ENCODE measurements around the gene MEX3D. TPM values are rescaled to one million over a fixed set of nuclear protein-coding genes. Genes with fewer than 3 reads are reported as not detected.

MEX3D gene
- total and polyA plus RNA-seq, 2 of the 4 experiments (the other 2 are of a cell fraction): 9.1 to 9.6 TPM

- dilution Hi-C loops (cut with HindIII; ENCODE audit: low sequenced_read_pairs, unreplicated experiment): no loop called here
- peak within 1 kb of the TSS; percentile 95 for H2AFZ ChIP-seq (replicated peaks; ENCODE audit: low read length, poor library complexity)
- peak within 1 kb of the TSS; percentile 74 for H3K23ac ChIP-seq (ENCODE audit: low read depth, low read length)
- peaks cover 29% of the 10 kb centered on the region for H4K20me1 ChIP-seq (ENCODE audit: insufficient read depth, low read length)
- H3K4ac ChIP-seq (ENCODE audit: low read depth, low read length): peak within 1 kb of the TSS; percentile 80
- ChIA-PET CTCF (no interaction called here), POLR2A (ENCODE audit: unreplicated experiment) (no interaction called here)
- no peak within 1 kb of the TSS for H2BK15ac ChIP-seq (ENCODE audit: low read depth, low read length)
- WGBS, 2 experiments (ENCODE audit: extremely low coverage in 2 of 2, insufficient read length in 1 of 2): 1% methylated on average over 28 of the region's 79 CpGs; no CpG with 5 or more reads in 1 of the 2 experiments
- H4K91ac ChIP-seq (ENCODE audit: insufficient read depth, low read depth, low read length): peak within 1 kb of the TSS; percentile 70
- ATAC-seq (ENCODE audit: low read depth) (peak; percentile 90), DNase-seq (peak; percentile 96)
- peak within 1 kb of the TSS; percentile 95 for H3K14ac ChIP-seq (replicated peaks; ENCODE audit: low read depth, low read length)
- peak within 1 kb of the TSS; percentile 82 for H2BK5ac ChIP-seq (ENCODE audit: low read depth, low read length, poor library complexity, severe bottlenecking)
- H3K27ac ChIP-seq (ENCODE audit: insufficient read depth, low read length): peak within 1 kb of the TSS; percentile 89
- H3K79me1 ChIP-seq (ENCODE audit: low read depth in 1 of 2, low read length in 2 of 2): peaks cover 6 to 37% of the 10 kb centered on the region in 2 experiments; a peak in 3 of 4 replicates
- peak within 1 kb of the TSS; percentile 62 for H4K5ac ChIP-seq (ENCODE audit: low read depth, low read length)
- H3K36me3 ChIP-seq (ENCODE audit: control insufficient read depth, insufficient read depth, low read length): peaks cover 11% of the 10 kb centered on the region
- peak within 1 kb of the TSS; percentile 21; the same call in 1 of the 2 replicates for H2BK120ac ChIP-seq (ENCODE audit: low read depth, low read length)
- no peaks in the 10 kb centered on the region for H3K9me3 ChIP-seq (ENCODE audit: control insufficient read depth, insufficient read depth, low read length)
- peak within 1 kb of the TSS; percentile 82 for H3K4me3 ChIP-seq (ENCODE audit: insufficient read depth, low read depth, low read length)
- H2AK9ac ChIP-seq (replicated peaks; ENCODE audit: low read depth, low read length, poor library complexity): peak within 1 kb of the TSS; percentile 96
- BruUV-seq (replicated peaks): no TSS peak
- peak within 1 kb of the TSS; percentile 90 for H3K4me2 ChIP-seq (ENCODE audit: low read depth, low read length)
- peak within 1 kb of the TSS; percentile 88 for H2AK5ac ChIP-seq (ENCODE audit: low read depth, low read length)
- H4K8ac ChIP-seq (ENCODE audit: low read depth in 2 of 2, low read length in 2 of 2): peak within 1 kb of the TSS; percentile 78 to 89
- H3K27me3 ChIP-seq (ENCODE audit: control insufficient read depth, insufficient read depth, low read length): no peaks in the 10 kb centered on the region
- in situ Hi-C loops (cut with MboI; ENCODE audit: low sequenced_read_pairs): no loop called here
- H3K4me1 ChIP-seq (ENCODE audit: control insufficient read depth, insufficient read depth, low read length): peaks cover 2% of the 10 kb centered on the region; the same call in 1 of the 2 replicates
- 0 out of 2 replicates have a peak, but pooled peaks cover 5% of the 10 kb centered on the region for H3K9me1 ChIP-seq (ENCODE audit: insufficient read depth, low read length)
- H3K56ac ChIP-seq (ENCODE audit: extremely low read depth, insufficient read depth, low read length): peak within 1 kb of the TSS; percentile 94
- intact Hi-C loops (cut with micrococcal nuclease): loop anchor here (2.0 to 10.0 kb wide), 3 partner anchors 45 to 189 kb away; no protein-coding TSS in a partner anchor
- H2BK20ac ChIP-seq (ENCODE audit: low read depth, low read length): no peak within 1 kb of the TSS
- peak within 1 kb of the TSS; percentile 8; the same call in 1 of the 2 replicates for H3K18ac ChIP-seq (ENCODE audit: low read depth, low read length)
- H3K9ac ChIP-seq (ENCODE audit: low read depth, low read length): peak within 1 kb of the TSS; percentile 92
- TF ChIP-seq SMC3 (IDR thresholded peaks at IDR 0.05; ENCODE audit: low read depth, low read length): peak; percentile 60
- TF ChIP-seq FOS (IDR thresholded peaks at IDR 0.05; ENCODE audit: low read depth, low read length): no peak
- peak; percentile 40; the same call in 1 of the 2 replicates for TF ChIP-seq MAZ (IDR thresholded peaks at IDR 0.05; ENCODE audit: borderline replicate concordance, low read depth, low read length)
- no peak for TF ChIP-seq CEBPB (IDR thresholded peaks at IDR 0.05; ENCODE audit: low read depth, low read length)
- TF ChIP-seq MAFK (IDR thresholded peaks at IDR 0.05; ENCODE audit: low read depth, low read length): no peak
- no peak for TF ChIP-seq CHD1 (IDR thresholded peaks at IDR 0.05; ENCODE audit: low read depth, low read length)
- no peak for TF ChIP-seq POLR2A (IDR thresholded peaks at IDR 0.05; ENCODE audit: low read depth, low read length)
- no peak for TF ChIP-seq BHLHE40 (IDR thresholded peaks at IDR 0.05; ENCODE audit: low read depth, low read length)
- peak; percentile 94 for TF ChIP-seq USF2 (IDR thresholded peaks at IDR 0.05; ENCODE audit: low read depth, low read length)
- no peak for TF ChIP-seq RFX5 (IDR thresholded peaks at IDR 0.05; ENCODE audit: low read depth, low read length)
- TF ChIP-seq RCOR1 (IDR thresholded peaks at IDR 0.05; ENCODE audit: insufficient replicate concordance, low read length): no peak
- TF ChIP-seq CTCF (conservative IDR thresholded peaks at IDR 0.05; ENCODE audit: low read depth, low read length): peak; percentile 67
- TF ChIP-seq MXI1 (IDR thresholded peaks at IDR 0.05; ENCODE audit: borderline replicate concordance, low read depth, low read length): peak; percentile 73; the same call in 1 of the 2 replicates
Observed at GRCh38 chr19:1605236-1606137, 37.4 kb upstream of the MEX3D start, which contains the start of gene UQCR11. TSS of gene UQCR11 (minus strand) at chr19:1605462. CDS start at chr19:1605409, 53 bp downstream.

Data from IMR-90 (cell line).